Spinal cord (tissue), 10 donors: ENCODE results near the gene KRT12. TPM values are rescaled to one million over a fixed set of nuclear protein-coding genes. Genes with fewer than 3 reads are reported as not detected.

Experiments
- DNase-seq, 6 donors: peaks; one replicate each; pipeline versions ENCODE4 v3.0.0 to v3.0.0-alpha.2; 2013 to 2015; ENCODE audit warnings: low spot score in 6 of 6, low read depth in 4 of 6
- H3K27ac ChIP-seq: one replicate; pipeline ENCODE4 v1.5.1; 2013; ENCODE audit warnings: low read depth, low read length, control low read depth
- H3K27me3 ChIP-seq: one replicate; pipeline ENCODE4 v1.6.1; 2013; ENCODE audit warnings: low read length; ENCODE audit not compliant: control insufficient read depth, insufficient read depth
- H3K36me3 ChIP-seq: one replicate; pipeline ENCODE4 v1.6.1; 2013; ENCODE audit warnings: low read length; ENCODE audit not compliant: control insufficient read depth, insufficient read depth
- H3K4me1 ChIP-seq: one replicate; pipeline ENCODE4 v1.6.1; 2013; ENCODE audit warnings: low read length; ENCODE audit not compliant: control insufficient read depth, insufficient read depth
- H3K4me3 ChIP-seq: one replicate; pipeline ENCODE4 v1.5.1; 2013; ENCODE audit warnings: low read depth, low read length, control low read depth
- H3K9me3 ChIP-seq: one replicate; pipeline ENCODE4 v1.6.1; 2013; ENCODE audit warnings: low read length; ENCODE audit not compliant: control insufficient read depth, insufficient read depth
- WGBS: methylation state at CpG from one replicate; pipeline ENCODE4 v1.1.5; 2013; ENCODE audit warnings: missing lambda C conversion rate; ENCODE audit not compliant: insufficient coverage; 5-methylcytosine and 5-hydroxymethylcytosine counted together
- polyA plus RNA-seq, 2 donors: library from polyadenylated mRNA; unstranded; fragments of 120-200 nt; gene quantifications; one replicate each; pipeline ENCODE4 v1.2.1, GENCODE V29; 2013; ENCODE audit not compliant: insufficient read length in 2 of 2
- total RNA-seq, 2 donors: library from RNA; depleted of rRNA in 1 of 2; stranded (reverse); fragments of 120-200 nt in 1 of 2; fragments of >200 nt in 1 of 2; gene quantifications; one replicate each; pipeline versions ENCODE4 v1.2.3 to v1.2.4, GENCODE V29; 2013 to 2014
- donor health status: healthy.

Gene KRT12
- total and polyA plus RNA-seq, 4 donors = 0.40 TPM; not detected in 3

DNA sequence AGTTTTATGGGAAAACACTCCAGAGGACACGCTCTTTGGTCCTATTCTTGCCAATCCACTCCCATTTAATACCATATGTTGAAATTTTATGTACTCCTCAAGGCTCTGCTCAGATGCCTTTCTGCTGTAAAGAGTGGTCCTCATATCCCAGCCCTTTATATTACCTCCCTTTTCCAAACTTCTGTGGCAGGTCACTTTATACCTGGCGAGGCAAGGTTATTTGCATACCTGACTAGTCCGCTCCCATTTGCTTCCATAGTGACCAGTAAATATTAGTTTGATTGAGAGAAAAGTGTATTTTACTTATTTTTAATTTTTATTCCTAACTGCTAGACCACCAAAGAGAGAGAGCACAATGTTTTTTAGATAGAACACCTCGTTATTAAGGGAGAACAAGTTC lies 17.3 kb downstream of the KRT12 start:
- Histone ChIP-seq H3K27me3 (no peaks in the 10 kb centered on the region), H3K4me3 (no peak overlapping the region), H3K9me3 (no peaks in the 10 kb centered on the region), H3K27ac (no peak overlapping the region), H3K36me3 (no peaks in the 10 kb centered on the region), H3K4me1 (no peaks in the 10 kb centered on the region)
- no CpG with 5 or more reads among the region's 4 CpGs for WGBS
- DNase-seq = no peak

DNA sequence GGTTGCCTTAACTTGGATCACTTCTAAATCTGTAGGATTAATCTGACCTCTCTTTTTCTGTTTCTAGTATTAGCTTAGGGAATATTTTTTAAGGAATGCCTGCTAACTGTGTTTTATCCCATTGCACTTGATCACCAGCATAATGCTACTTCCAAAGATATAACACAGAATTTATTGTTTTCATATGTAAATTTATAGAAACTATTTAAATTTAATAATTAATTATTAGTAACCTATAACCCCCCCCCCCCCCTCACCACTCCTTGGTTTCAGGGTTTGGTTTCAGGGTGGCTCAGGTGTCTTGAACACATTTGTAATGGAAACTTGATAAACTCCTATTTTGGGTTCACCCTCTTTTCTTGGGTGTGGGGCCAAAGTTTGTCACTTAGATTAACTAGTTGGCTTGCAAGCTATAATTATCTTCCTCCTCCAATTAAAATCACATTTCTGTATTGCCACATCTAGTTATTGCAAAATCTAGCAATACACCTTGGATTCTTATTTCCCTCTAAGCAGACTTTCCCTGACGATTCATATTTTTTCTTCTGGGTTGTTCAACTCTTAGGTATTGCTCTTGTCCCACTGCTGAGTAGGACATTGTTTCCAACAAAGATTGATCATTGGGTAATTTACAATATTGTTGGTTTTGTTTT lies 18.3 kb downstream of the KRT12 start:
- H3K9me3 ChIP-seq = no peaks in the 10 kb centered on the region
- no peaks in the 10 kb centered on the region for H3K36me3 ChIP-seq
- no CpG with 5 or more reads among the region's 1 CpG for WGBS
- no peaks in the 10 kb centered on the region for H3K4me1 ChIP-seq
- no peak overlapping the region for H3K4me3 ChIP-seq
- H3K27ac ChIP-seq = no peak overlapping the region
- DNase-seq = no peak
- no peaks in the 10 kb centered on the region for H3K27me3 ChIP-seq

DNA sequence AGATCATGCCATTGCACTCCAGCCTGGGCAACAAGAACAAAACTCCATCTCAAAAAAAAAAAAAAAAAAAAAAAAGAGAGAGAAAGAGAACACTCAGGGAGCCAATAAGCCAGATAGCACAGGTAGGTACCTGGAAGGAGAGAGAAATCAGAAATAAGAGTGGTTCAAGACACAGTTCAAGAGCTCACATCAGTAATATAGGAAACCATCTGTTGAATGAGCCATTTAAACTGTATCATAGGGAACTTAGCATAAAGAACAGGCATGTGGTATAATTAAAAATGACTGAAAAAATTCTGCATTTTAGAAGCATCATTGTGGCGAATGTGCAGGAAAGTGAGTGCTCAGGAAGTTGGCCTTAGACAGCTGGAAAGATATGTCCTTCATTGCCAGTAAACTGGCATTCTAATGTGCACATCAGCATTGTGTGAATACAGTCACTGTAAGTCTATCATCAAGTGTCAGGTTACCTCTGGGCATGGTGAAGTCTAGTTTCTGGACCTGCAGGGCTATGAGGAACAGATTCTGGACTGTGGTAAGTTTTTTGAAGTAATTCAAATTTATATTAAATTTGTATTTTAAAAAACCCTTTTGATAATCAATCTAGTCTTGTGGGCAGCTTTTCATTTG lies 20.4 kb downstream of the KRT12 start:
- H3K27ac ChIP-seq = no peak overlapping the region
- no peaks in the 10 kb centered on the region for H3K4me1 ChIP-seq
- H3K27me3 ChIP-seq = no peaks in the 10 kb centered on the region
- H3K36me3 ChIP-seq = no peaks in the 10 kb centered on the region
- no peak overlapping the region for H3K4me3 ChIP-seq
- 85% methylated on average over 1 of the region's 1 CpG for WGBS
- H3K9me3 ChIP-seq = no peaks in the 10 kb centered on the region
- no peak for DNase-seq

DNA sequence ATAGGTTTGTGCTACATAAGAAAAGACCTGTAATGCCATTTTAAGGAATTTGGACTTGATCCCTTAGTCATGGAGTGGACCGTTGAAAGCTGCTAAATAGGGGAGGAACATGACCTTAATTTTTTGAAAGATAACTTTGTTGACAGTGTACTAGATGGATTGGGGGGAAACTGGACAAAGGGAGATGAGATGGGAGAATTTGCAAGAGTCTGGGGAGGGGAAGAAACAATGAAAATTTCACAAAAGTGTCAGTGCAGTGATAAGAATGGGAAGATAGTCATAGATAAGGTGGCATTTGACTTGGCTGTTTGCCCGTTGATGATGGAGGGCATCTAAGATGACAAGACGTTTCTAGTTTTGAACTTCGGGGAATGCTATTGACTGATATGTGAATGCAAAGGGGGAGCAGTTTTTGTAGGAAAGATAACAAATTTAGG lies 22.3 kb downstream of the KRT12 start:
- Histone ChIP-seq H3K36me3 (no peaks in the 10 kb centered on the region), H3K27me3 (no peaks in the 10 kb centered on the region), H3K27ac (no peak overlapping the region), H3K4me3 (no peak overlapping the region), H3K4me1 (no peaks in the 10 kb centered on the region), H3K9me3 (no peaks in the 10 kb centered on the region)
- DNase-seq = no peak
- 87% methylated on average over 2 of the region's 4 CpGs for WGBS

DNA sequence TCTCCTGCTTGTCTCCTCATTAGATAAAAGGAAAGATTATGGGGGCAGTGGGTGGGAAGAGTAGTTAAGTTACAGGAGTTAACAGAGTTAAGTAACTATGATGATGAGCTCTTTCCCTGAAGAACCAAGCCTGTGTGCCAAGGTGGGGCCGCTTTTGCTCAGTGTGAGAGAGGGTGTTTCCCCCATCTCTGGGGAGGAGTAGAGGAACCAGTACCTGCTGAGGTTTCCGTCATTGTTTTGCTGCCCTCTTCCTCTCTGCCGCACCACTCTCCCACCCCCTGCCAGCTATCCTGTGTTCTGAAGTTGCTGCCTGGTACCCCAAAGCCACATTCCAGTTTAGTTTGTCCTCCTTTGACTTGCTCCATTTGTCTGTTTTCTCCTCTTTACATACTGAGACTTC lies 23.8 kb downstream of the KRT12 start:
- H3K9me3 ChIP-seq = no peaks in the 10 kb centered on the region
- H3K27ac ChIP-seq = no peak overlapping the region
- no CpG with 5 or more reads among the region's 3 CpGs for WGBS
- H3K36me3 ChIP-seq = no peaks in the 10 kb centered on the region
- DNase-seq = no peak
- no peak overlapping the region for H3K4me3 ChIP-seq
- no peaks in the 10 kb centered on the region for H3K4me1 ChIP-seq
- H3K27me3 ChIP-seq = no peaks in the 10 kb centered on the region

DNA sequence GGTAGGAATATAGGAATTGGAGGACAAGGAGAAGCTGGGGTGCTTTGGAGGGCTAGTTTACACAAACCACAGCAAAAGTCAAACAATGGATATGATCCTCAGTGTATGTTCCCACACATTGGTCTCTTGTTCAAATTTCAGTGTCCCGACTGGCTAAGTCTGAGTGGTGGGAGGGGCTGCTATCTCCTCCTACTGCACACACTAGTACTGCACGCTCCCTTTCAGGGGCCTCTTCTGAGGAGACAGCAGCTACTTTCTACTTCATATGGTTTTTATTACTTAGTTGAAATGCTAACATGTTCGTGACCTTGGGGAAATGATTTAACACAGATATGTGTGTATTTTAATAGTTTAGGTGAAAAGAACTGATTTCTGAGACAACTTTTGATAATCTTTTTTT lies 25.8 kb downstream of the KRT12 start:
- WGBS = no CpG with 5 or more reads among the region's 3 CpGs
- H3K4me1 ChIP-seq = no peaks in the 10 kb centered on the region
- DNase-seq = no peak
- H3K27me3 ChIP-seq = no peaks in the 10 kb centered on the region
- no peak overlapping the region for H3K27ac ChIP-seq
- no peak overlapping the region for H3K4me3 ChIP-seq
- H3K9me3 ChIP-seq = no peaks in the 10 kb centered on the region
- no peaks in the 10 kb centered on the region for H3K36me3 ChIP-seq

DNA sequence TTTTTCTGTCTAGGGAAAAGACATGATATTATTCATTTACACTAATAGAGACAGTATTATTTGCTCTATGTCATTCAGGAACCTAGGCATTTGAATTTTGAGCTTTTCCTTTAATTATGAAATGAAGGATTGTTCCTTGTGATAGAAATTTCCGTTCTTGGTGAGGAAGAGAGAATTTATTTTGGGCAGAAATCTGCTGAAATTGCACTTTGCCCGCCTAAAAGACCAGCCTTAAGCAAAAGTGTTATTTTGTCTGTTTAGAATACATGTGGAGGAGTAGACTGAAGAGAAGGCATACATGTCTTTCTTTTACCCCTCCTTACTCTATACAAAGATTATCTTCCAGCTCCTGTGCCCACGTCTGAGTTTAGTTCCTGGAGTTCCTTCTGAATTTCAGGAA lies 27.8 kb downstream of the KRT12 start:
- Histone ChIP-seq H3K36me3 (peaks cover 5% of the 10 kb centered on the region), H3K9me3 (no peaks in the 10 kb centered on the region), H3K27ac (no peak overlapping the region), H3K4me1 (no peaks in the 10 kb centered on the region), H3K4me3 (no peak overlapping the region), H3K27me3 (no peaks in the 10 kb centered on the region)
- DNase-seq = no peak
- 83% methylated on average over 2 of the region's 3 CpGs for WGBS

DNA sequence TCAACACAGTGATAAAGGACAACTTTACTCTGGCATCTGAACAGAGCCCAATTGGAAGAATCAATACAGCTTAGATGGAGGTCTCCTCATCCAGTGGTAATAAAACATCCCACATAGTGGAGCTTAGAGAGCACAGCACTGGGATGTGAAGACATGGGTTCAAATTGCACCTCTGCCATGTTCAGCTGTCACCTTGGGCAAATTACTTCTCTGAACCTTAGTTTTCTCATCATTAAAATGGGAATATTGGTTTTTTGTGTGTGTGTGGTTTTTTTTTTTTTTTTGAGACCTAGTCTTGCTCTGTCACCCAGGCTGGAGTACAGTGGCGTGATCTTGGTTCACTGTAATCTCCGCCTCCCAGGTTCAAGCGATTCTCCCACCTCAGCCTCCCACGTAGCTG lies 31.0 kb downstream of the KRT12 start:
- Histone ChIP-seq H3K27me3 (no peaks in the 10 kb centered on the region), H3K4me3 (no peak overlapping the region), H3K36me3 (peaks cover 5% of the 10 kb centered on the region), H3K4me1 (no peaks in the 10 kb centered on the region), H3K9me3 (no peaks in the 10 kb centered on the region), H3K27ac (no peak overlapping the region)
- WGBS = no CpG with 5 or more reads among the region's 4 CpGs
- DNase-seq = no peak

DNA sequence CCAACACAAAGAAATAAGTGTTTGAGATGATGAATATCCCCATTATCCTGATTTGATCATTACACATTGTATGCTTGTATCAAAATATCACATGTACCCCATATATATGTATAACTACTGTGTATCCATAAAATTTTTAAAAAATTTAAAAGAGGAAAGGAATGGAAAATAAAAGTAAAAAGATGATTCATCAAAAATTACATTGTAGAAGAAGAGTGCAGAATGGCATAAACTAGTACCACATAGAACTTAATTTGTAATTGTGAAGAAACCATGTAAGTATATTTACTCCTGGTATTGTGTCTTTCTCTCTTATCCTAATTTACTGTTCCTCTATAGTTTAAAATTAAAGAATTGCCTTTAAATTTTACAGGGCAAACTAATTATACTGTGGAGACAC lies 33.1 kb downstream of the KRT12 start:
- no peak overlapping the region for H3K27ac ChIP-seq
- no peaks in the 10 kb centered on the region for H3K27me3 ChIP-seq
- no peaks in the 10 kb centered on the region for H3K9me3 ChIP-seq
- no peak for DNase-seq
- H3K36me3 ChIP-seq = peaks cover 5% of the 10 kb centered on the region
- H3K4me3 ChIP-seq = no peak overlapping the region
- H3K4me1 ChIP-seq = no peaks in the 10 kb centered on the region

DNA sequence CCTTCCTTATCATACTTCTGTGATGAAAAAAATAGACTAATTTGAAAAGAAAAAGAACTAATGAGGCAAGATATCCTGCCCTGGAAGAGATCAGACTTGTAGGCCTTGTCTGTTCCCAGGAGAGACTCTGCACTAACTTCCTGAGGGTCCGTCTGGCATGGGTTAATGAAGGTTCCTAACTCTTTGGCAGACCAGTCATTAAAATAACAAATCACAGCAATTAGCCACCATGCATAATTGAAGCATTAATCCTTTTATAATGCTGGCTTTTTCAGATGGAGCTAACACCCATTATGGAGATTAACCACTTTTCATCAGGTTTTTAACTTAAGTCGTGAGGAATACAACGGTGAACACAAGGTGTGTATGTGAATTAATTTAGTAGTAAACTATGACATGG lies 34.2 kb downstream of the KRT12 start:
- Histone ChIP-seq H3K36me3 (peaks cover 5% of the 10 kb centered on the region), H3K9me3 (no peaks in the 10 kb centered on the region), H3K4me1 (no peaks in the 10 kb centered on the region), H3K27ac (no peak overlapping the region), H3K27me3 (no peaks in the 10 kb centered on the region), H3K4me3 (no peak overlapping the region)
- WGBS = no CpG with 5 or more reads among the region's 3 CpGs
- peak in 1 of 6 donors; percentile 28 for DNase-seq
